ENCODE results near the gene PRR11.

Gene PRR11

DNA sequence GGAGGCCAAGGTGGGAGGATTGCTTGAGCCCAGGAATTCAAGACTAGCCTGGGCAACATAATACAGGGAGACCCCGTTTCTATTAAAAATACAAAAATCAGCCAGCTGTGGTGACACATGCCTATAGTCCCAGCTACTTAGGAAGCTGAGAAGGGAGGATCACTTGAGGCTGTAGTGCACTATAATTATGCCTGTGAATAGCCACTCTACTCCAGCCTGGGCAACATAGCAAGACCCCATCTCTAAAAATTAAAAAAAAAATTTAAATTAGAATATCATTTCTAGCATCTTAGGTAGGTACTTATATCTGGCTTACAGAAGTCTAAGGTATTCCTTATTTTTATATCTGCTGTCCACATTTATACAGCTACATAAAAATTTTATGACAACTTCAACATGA lies 46.8 kb downstream of the PRR11 start:
- H4K5ac ChIP-seq (ENCODE audit: low read length), result no peak overlapping the region
- no peak overlapping the region for H2BK120ac ChIP-seq (ENCODE audit: low read depth, low read length)
- no peak overlapping the region for H2AK5ac ChIP-seq (ENCODE audit: low read length)
- H3K4me3 ChIP-seq (ENCODE audit: low read length), result no peak overlapping the region
- H3K27ac ChIP-seq (ENCODE audit: low read depth, low read length), result no peak overlapping the region
- H3K23ac ChIP-seq (ENCODE audit: low read length), result no peak overlapping the region
- H3K27me3 ChIP-seq (ENCODE audit: insufficient read depth, low read length, poor library complexity), result no peaks in the 10 kb centered on the region
- H2BK5ac ChIP-seq (ENCODE audit: low read length), result no peak overlapping the region
- H3K4ac ChIP-seq (ENCODE audit: low read depth, low read length), result no peak overlapping the region
- no peak overlapping the region for H3K9ac ChIP-seq (ENCODE audit: low read length)
- no peaks in the 10 kb centered on the region for H3K4me1 ChIP-seq (ENCODE audit: control insufficient read depth, low read depth, low read length)
- H4K8ac ChIP-seq (ENCODE audit: low read depth, low read length), result no peak overlapping the region
- H3K4me2 ChIP-seq (ENCODE audit: low read length), result no peak overlapping the region
- DNase-seq, result no peak
- no peaks in the 10 kb centered on the region for H3K36me3 ChIP-seq (ENCODE audit: control insufficient read depth, insufficient read depth, low read length)
- H3K56ac ChIP-seq (ENCODE audit: low read length), result no peak overlapping the region
- no peaks in the 10 kb centered on the region for H3K79me2 ChIP-seq (ENCODE audit: control insufficient read depth, insufficient read depth, low read length)
- H2BK15ac ChIP-seq (replicated peaks; ENCODE audit: low read depth), result no peak overlapping the region
- no peak overlapping the region for H3K18ac ChIP-seq (ENCODE audit: low read length)
- no CpG with 5 or more reads among the region's 1 CpG for WGBS (ENCODE audit: extremely low coverage, insufficient coverage, low lambda C conversion rate)
- no peaks in the 10 kb centered on the region for H3K79me1 ChIP-seq (ENCODE audit: low read length)

DNA sequence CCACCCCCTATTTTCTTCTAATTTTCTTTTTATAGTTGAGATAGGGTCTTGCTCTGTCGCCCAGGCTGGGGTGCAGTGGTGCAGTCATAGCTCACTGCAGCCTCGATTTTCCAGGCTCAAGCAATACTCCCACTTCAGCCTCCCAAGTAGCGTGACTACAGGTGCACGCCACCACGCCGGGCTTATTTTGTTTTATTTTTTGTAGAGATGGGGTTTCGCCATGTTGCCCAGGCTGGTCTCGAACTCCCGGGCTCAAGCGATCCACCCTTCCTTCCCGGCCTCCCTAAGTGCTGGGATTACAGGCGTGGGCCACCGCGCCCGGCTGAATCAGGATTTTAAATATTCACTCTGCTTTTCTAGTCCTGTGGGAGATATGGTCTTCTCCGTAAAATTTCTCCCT lies 63.8 kb downstream of the PRR11 start:
- Histone ChIP-seq H2BK5ac (ENCODE audit: low read length) (no peak overlapping the region), H3K18ac (ENCODE audit: low read length) (no peak overlapping the region), H3K4me2 (ENCODE audit: low read length) (no peak overlapping the region), H3K79me1 (ENCODE audit: low read length) (no peaks in the 10 kb centered on the region), H3K56ac (ENCODE audit: low read length) (no peak overlapping the region), H4K5ac (ENCODE audit: low read length) (no peak overlapping the region), H2BK120ac (ENCODE audit: low read depth, low read length) (peak overlapping the region; percentile 28), H3K4me1 (ENCODE audit: control insufficient read depth, low read depth, low read length) (no peaks in the 10 kb centered on the region), H2AK5ac (ENCODE audit: low read length) (no peak overlapping the region), H3K27ac (ENCODE audit: low read depth, low read length) (no peak overlapping the region), H3K27me3 (ENCODE audit: insufficient read depth, low read length, poor library complexity) (no peaks in the 10 kb centered on the region), H3K79me2 (ENCODE audit: control insufficient read depth, insufficient read depth, low read length) (no peaks in the 10 kb centered on the region), H3K4me3 (ENCODE audit: low read length) (no peak overlapping the region), H3K9ac (ENCODE audit: low read length) (no peak overlapping the region), H4K8ac (ENCODE audit: low read depth, low read length) (peak overlapping the region; percentile 39), H2BK15ac (replicated peaks; ENCODE audit: low read depth) (no peak overlapping the region), H3K23ac (ENCODE audit: low read length) (no peak overlapping the region), H3K4ac (ENCODE audit: low read depth, low read length) (no peak overlapping the region), H3K36me3 (ENCODE audit: control insufficient read depth, insufficient read depth, low read length) (peaks cover 2% of the 10 kb centered on the region)
- no CpG with 5 or more reads among the region's 16 CpGs for WGBS (ENCODE audit: extremely low coverage, insufficient coverage, low lambda C conversion rate)
- no peak for DNase-seq

DNA sequence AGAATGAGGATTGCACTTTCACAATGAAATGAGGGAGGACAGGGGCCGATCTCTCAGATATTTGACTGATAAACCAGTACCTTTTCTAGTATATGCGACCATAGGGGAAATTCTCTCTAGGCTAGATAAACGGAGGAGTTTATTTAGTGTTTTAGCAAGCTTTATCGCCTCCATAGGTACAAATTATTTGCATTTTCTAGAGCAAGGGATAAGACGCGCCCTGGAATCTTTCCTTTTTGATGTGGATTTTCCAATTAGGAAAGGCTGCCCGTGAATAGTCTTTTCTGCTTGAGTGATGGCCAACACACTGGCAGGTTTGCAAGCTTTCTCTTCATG lies 64.4 kb downstream of the PRR11 start:
- H3K18ac ChIP-seq (ENCODE audit: low read length), result no peak overlapping the region
- H4K5ac ChIP-seq (ENCODE audit: low read length), result no peak overlapping the region
- no CpG with 5 or more reads among the region's 7 CpGs for WGBS (ENCODE audit: extremely low coverage, insufficient coverage, low lambda C conversion rate)
- peak overlapping the region; percentile 49 for H3K9ac ChIP-seq (ENCODE audit: low read length)
- no peak overlapping the region for H2BK5ac ChIP-seq (ENCODE audit: low read length)
- H3K36me3 ChIP-seq (ENCODE audit: control insufficient read depth, insufficient read depth, low read length), result no peaks in the 10 kb centered on the region
- no peak overlapping the region for H3K27ac ChIP-seq (ENCODE audit: low read depth, low read length)
- no peaks in the 10 kb centered on the region for H3K79me1 ChIP-seq (ENCODE audit: low read length)
- H2AK5ac ChIP-seq (ENCODE audit: low read length), result no peak overlapping the region
- no peak overlapping the region for H3K4me3 ChIP-seq (ENCODE audit: low read length)
- no peaks in the 10 kb centered on the region for H3K27me3 ChIP-seq (ENCODE audit: insufficient read depth, low read length, poor library complexity)
- peak overlapping the region; percentile 59 for H3K4me2 ChIP-seq (ENCODE audit: low read length)
- H3K4me1 ChIP-seq (ENCODE audit: control insufficient read depth, low read depth, low read length), result no peaks in the 10 kb centered on the region
- no peak overlapping the region for H3K23ac ChIP-seq (ENCODE audit: low read length)
- no peak for DNase-seq
- no peak overlapping the region for H2BK120ac ChIP-seq (ENCODE audit: low read depth, low read length)
- no peaks in the 10 kb centered on the region for H3K79me2 ChIP-seq (ENCODE audit: control insufficient read depth, insufficient read depth, low read length)
- no peak overlapping the region for H3K4ac ChIP-seq (ENCODE audit: low read depth, low read length)
- no peak overlapping the region for H4K8ac ChIP-seq (ENCODE audit: low read depth, low read length)
- no peak overlapping the region for H2BK15ac ChIP-seq (replicated peaks; ENCODE audit: low read depth)
- peak overlapping the region; percentile 68 for H3K56ac ChIP-seq (ENCODE audit: low read length)

DNA sequence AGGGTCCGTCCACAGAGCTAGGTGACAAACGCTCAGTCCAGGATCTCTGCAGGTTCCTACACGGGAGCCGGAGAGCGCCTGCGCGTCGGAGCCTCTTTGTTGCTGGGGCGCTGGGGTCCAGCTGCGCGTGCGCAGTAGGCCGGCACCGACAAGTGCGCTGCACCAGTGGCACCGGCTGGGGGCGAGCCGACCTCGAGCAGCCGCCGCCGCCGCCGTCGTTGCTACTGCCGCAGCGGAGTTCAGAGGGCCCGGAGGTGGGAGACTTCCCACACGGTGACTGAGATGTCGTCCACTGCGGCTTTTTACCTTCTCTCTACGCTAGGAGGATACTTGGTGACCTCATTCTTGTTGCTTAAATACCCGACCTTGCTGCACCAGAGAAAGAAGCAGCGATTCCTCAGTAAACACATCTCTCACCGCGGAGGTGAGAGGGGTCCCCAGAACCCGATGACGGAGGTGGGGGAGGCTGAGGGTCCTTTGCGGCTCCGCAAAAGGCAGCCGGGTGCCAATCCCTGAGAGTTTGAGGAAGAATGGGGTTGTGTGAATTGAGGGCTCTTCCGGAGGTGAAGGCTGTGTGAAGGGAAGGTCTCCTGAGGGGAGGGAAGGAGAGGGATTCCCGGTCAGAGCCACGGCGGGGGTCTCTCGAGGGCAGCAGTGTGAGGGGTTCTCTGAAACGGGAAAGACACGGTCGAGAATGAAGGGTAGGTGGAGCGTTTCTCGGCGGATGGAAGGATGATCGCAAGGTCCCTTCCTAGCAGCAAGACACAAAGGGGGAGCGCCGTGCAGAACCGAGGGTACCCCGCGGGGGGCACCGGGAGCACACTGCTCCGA lies 65.0 kb downstream of the PRR11 start, which contains the start of gene GDPD1:
GDPD1 (plus strand) TSS at position 184 of the 831 bp plus-strand sequence; CDS start at position 283, 99 bp downstream.
- DNase-seq, result peak; percentile 97
- Histone ChIP-seq H3K18ac (ENCODE audit: low read length) (no peak within 1 kb of the TSS), H3K4ac (ENCODE audit: low read depth, low read length) (no peak within 1 kb of the TSS), H4K5ac (ENCODE audit: low read length) (no peak within 1 kb of the TSS), H2BK5ac (ENCODE audit: low read length) (peak within 1 kb of the TSS; percentile 8), H3K79me1 (ENCODE audit: low read length) (no peaks in the 10 kb centered on the region), H3K27ac (ENCODE audit: low read depth, low read length) (peak within 1 kb of the TSS; percentile 64), H3K4me2 (ENCODE audit: low read length) (peak within 1 kb of the TSS; percentile 99), H3K4me3 (ENCODE audit: low read length) (peak within 1 kb of the TSS; percentile 52), H3K23ac (ENCODE audit: low read length) (peak within 1 kb of the TSS; percentile 97), H2BK15ac (replicated peaks; ENCODE audit: low read depth) (no peak within 1 kb of the TSS), H3K36me3 (ENCODE audit: control insufficient read depth, insufficient read depth, low read length) (no peaks in the 10 kb centered on the region), H3K27me3 (ENCODE audit: insufficient read depth, low read length, poor library complexity) (no peaks in the 10 kb centered on the region), H3K79me2 (ENCODE audit: control insufficient read depth, insufficient read depth, low read length) (no peaks in the 10 kb centered on the region), H3K9ac (ENCODE audit: low read length) (peak within 1 kb of the TSS; percentile 80), H3K56ac (ENCODE audit: low read length) (peak within 1 kb of the TSS; percentile 95), H2BK120ac (ENCODE audit: low read depth, low read length) (peak within 1 kb of the TSS; percentile 28), H4K8ac (ENCODE audit: low read depth, low read length) (peak within 1 kb of the TSS; percentile 39), H2AK5ac (ENCODE audit: low read length) (no peak within 1 kb of the TSS), H3K4me1 (ENCODE audit: control insufficient read depth, low read depth, low read length) (no peaks in the 10 kb centered on the region)
- WGBS (ENCODE audit: extremely low coverage, insufficient coverage, low lambda C conversion rate), result no CpG with 5 or more reads among the region's 60 CpGs

DNA sequence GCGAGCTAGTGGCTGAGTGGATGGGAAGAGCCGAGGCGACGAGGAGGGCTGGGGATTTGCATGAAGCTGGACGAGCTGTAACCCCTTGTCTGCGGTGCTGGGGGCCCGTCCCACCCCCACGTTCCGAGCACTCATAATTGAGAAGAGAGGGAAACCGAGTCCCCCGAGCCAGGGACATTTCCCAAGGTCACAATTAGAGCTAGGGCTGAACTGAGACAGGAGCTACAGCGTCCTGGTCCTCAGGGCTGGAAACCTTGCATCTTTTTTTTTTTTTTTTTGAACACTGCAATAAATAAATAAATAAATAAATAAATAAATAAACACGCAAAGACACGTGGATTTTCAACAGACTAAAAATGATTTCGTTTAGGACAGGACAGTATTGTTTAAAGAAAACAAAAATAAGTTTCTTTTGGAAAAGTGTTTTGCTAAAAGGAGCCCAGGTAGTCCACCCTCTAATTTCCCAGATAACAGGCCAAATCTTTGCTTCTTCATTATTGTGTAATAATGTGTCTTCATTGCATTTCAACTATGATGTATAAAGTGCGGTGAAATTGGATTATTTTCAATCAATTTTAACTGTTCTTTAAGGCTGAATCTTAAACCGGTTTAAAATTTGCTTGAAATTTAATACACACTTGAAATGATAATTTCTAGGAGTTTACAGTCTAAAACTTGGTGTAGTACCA lies 65.8 kb downstream of the PRR11 start:
- Histone ChIP-seq H2BK120ac (ENCODE audit: low read depth, low read length) (no peak overlapping the region), H4K5ac (ENCODE audit: low read length) (no peak overlapping the region), H3K23ac (ENCODE audit: low read length) (peak overlapping the region; percentile 97), H2BK15ac (replicated peaks; ENCODE audit: low read depth) (no peak overlapping the region), H3K56ac (ENCODE audit: low read length) (peak overlapping the region; percentile 95), H3K9ac (ENCODE audit: low read length) (peak overlapping the region; percentile 80), H3K27ac (ENCODE audit: low read depth, low read length) (no peak overlapping the region), H4K8ac (ENCODE audit: low read depth, low read length) (no peak overlapping the region), H3K79me1 (ENCODE audit: low read length) (no peaks in the 10 kb centered on the region), H3K4me3 (ENCODE audit: low read length) (peak overlapping the region; percentile 52), H3K4ac (ENCODE audit: low read depth, low read length) (no peak overlapping the region), H3K4me2 (ENCODE audit: low read length) (peak overlapping the region; percentile 99), H3K4me1 (ENCODE audit: control insufficient read depth, low read depth, low read length) (no peaks in the 10 kb centered on the region), H2AK5ac (ENCODE audit: low read length) (no peak overlapping the region), H3K79me2 (ENCODE audit: control insufficient read depth, insufficient read depth, low read length) (no peaks in the 10 kb centered on the region), H3K36me3 (ENCODE audit: control insufficient read depth, insufficient read depth, low read length) (no peaks in the 10 kb centered on the region), H2BK5ac (ENCODE audit: low read length) (no peak overlapping the region), H3K27me3 (ENCODE audit: insufficient read depth, low read length, poor library complexity) (no peaks in the 10 kb centered on the region), H3K18ac (ENCODE audit: low read length) (no peak overlapping the region)
- WGBS (ENCODE audit: extremely low coverage, insufficient coverage, low lambda C conversion rate), result no CpG with 5 or more reads among the region's 17 CpGs
- DNase-seq, result no peak

Measured in mesendoderm (in vitro differentiated cells).